ENCODE data around the gene MRTFA. TPM values are rescaled to one million over a fixed set of nuclear protein-coding genes. Genes with fewer than 3 reads are reported as not detected.

The MRTFA gene
- total RNA-seq, 1 experiment from 2014 or later, result 28.0 TPM

DNA sequence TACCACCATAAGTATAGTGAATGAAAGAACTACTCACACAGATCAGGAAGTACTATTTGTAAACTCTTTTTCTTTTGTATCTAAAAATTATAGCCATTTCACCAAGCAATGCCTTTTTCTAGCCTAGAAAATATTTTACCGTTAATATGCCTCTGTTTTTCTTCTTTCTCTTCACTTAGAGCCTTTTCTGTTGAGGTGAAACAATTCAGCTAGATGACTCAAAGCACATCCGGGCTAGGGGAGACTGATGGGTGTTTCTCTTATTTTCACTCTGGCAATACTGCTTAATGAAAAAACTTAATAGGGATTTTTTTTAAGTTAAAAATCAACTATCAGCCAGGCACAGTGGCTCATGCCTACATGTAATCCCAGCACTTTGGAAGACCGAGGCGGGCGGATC, 172.8 kb downstream of the MRTFA start:
- no peaks in the 10 kb centered on the region for H4K20me1 ChIP-seq (ENCODE audit: insufficient read depth)

More for the DNA sequence above, 172.8 kb downstream of the MRTFA start:
- no peaks in the 10 kb centered on the region for H3K27me3 ChIP-seq (ENCODE audit: insufficient read depth, low read length)
- H3K9ac ChIP-seq (ENCODE audit: low read length), result no peak overlapping the region
- H3K4me3 ChIP-seq (replicated peaks in 1 of 2; ENCODE audit: low read depth in 1 of 2, low read length in 2 of 2), result no peak overlapping the region
- H3K4me1 ChIP-seq (ENCODE audit: control insufficient read depth in 1 of 2, insufficient read depth in 2 of 2, low read length in 2 of 2), result peaks cover 0 to 9% of the 10 kb centered on the region in 2 experiments; a peak in 2 of 4 replicates
- no TSS peak for BruUV-seq (replicated peaks)
- intact Hi-C loops (cut with micrococcal nuclease), result no loop called here
- POLR2A ChIA-PET, result no interaction called here
- no peak overlapping the region for H3K4me2 ChIP-seq (ENCODE audit: low read length)
- no peak overlapping the region for H2AFZ ChIP-seq (ENCODE audit: low read depth, low read length, poor library complexity, severe bottlenecking)
- DNase-seq (ENCODE audit: low read depth, low spot score), result no peak
- TF ChIP-seq, protein P1, sequence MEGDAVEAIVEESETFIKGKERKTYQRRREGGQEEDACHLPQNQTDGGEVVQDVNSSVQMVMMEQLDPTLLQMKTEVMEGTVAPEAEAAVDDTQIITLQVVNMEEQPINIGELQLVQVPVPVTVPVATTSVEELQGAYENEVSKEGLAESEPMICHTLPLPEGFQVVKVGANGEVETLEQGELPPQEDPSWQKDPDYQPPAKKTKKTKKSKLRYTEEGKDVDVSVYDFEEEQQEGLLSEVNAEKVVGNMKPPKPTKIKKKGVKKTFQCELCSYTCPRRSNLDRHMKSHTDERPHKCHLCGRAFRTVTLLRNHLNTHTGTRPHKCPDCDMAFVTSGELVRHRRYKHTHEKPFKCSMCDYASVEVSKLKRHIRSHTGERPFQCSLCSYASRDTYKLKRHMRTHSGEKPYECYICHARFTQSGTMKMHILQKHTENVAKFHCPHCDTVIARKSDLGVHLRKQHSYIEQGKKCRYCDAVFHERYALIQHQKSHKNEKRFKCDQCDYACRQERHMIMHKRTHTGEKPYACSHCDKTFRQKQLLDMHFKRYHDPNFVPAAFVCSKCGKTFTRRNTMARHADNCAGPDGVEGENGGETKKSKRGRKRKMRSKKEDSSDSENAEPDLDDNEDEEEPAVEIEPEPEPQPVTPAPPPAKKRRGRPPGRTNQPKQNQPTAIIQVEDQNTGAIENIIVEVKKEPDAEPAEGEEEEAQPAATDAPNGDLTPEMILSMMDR (IDR thresholded peaks at IDR 0.05 in 2 of 3, conservative IDR thresholded peaks at IDR 0.05 in 1 of 3; ENCODE audit: borderline replicate concordance in 1 of 3, insufficient read depth in 1 of 3, low read depth in 2 of 3, low read length in 2 of 3), result no peak
- TF ChIP-seq ZBTB33 (IDR thresholded peaks at IDR 0.05; ENCODE audit: extremely low read depth, insufficient replicate concordance, low read length) (no peak), EZH2phosphoT487 (IDR thresholded peaks at IDR 0.05; ENCODE audit: borderline replicate concordance) (no peak), SP1 (IDR thresholded peaks at IDR 0.05; ENCODE audit: low read depth) (no peak), REST (IDR thresholded peaks at IDR 0.05; ENCODE audit: low read depth) (no peak), JUND (IDR thresholded peaks at IDR 0.05) (no peak), FOSL1 (IDR thresholded peaks at IDR 0.05; ENCODE audit: low read depth) (no peak), CBX3 (IDR thresholded peaks at IDR 0.05; ENCODE audit: low read depth) (no peak), ZFX (IDR thresholded peaks at IDR 0.05) (no peak), POLR2A (IDR thresholded peaks at IDR 0.05; ENCODE audit: borderline replicate concordance, extremely low read depth, insufficient read depth, insufficient read length) (no peak), YY1 (IDR thresholded peaks at IDR 0.05; ENCODE audit: extremely low read depth, insufficient replicate concordance, low read depth, low read length) (no peak), EGR1 (IDR thresholded peaks at IDR 0.05; ENCODE audit: low read depth) (no peak), TCF7L2 (IDR thresholded peaks at IDR 0.05; ENCODE audit: borderline replicate concordance, extremely low read depth, insufficient read depth, insufficient read length) (no peak)
- TF ChIP-seq, protein P2, sequence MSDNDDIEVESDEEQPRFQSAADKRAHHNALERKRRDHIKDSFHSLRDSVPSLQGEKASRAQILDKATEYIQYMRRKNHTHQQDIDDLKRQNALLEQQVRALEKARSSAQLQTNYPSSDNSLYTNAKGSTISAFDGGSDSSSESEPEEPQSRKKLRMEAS (IDR thresholded peaks at IDR 0.05), result no peak
- no peak overlapping the region for H3K27ac ChIP-seq (ENCODE audit: low read depth, low read length)
- H3K9me2 ChIP-seq (ENCODE audit: insufficient read depth), result no peaks in the 10 kb centered on the region
- CTCF ChIA-PET, result no interaction called here
- H3K79me2 ChIP-seq (ENCODE audit: insufficient read depth, low read length), result no peaks in the 10 kb centered on the region; the same call in none of the 2 replicates
- RAD21 ChIA-PET (ENCODE audit: low non-redundant PET in 1 of 2, low total read pairs in 2 of 2, uncharacterized antibody in 2 of 2, unreplicated experiment in 2 of 2), result no interaction called here
- ATAC-seq, result no peak
- no peaks in the 10 kb centered on the region for H3K9me3 ChIP-seq (ENCODE audit: control insufficient read depth in 1 of 2, insufficient read depth in 1 of 2, low read depth in 1 of 2, low read length in 2 of 2)
- no peaks in the 10 kb centered on the region for H3K36me3 ChIP-seq (ENCODE audit: control insufficient read depth in 1 of 2, insufficient read depth in 2 of 2, low read length in 2 of 2)
